HEK293 (cell line): ENCODE data around the gene CTSH.

Source experiments
- AEBP2 ChIP-seq: fragments of 450-650 bp; formaldehyde crosslinking; IDR thresholded peaks from 2 replicates; pipeline ENCODE4 v1.5.1; 2016; ENCODE audit warnings: missing biosample characterization, missing genetic modification characterization, borderline replicate concordance
- BCL11B ChIP-seq: fragments of 450-650 bp; formaldehyde crosslinking; IDR thresholded peaks from 2 replicates; pipeline ENCODE4 v1.5.1; 2016; ENCODE audit warnings: low read depth, missing biosample characterization, missing genetic modification characterization
- BCL6B ChIP-seq: fragments of 450-650 bp; formaldehyde crosslinking; IDR thresholded peaks from 2 replicates; pipeline ENCODE4 v1.5.1; 2017; ENCODE audit warnings: missing biosample characterization, missing genetic modification characterization
- GFI1B ChIP-seq: fragments of 450-650 bp; formaldehyde crosslinking; IDR thresholded peaks from 2 replicates; pipeline ENCODE4 v1.5.1; 2016; ENCODE audit warnings: missing biosample characterization, missing genetic modification characterization
- KLF7 ChIP-seq: fragments of 450-650 bp; formaldehyde crosslinking; IDR thresholded peaks from 2 replicates; pipeline ENCODE4 v1.5.1; 2016; ENCODE audit warnings: missing biosample characterization, missing genetic modification characterization, borderline replicate concordance
- KLF8 ChIP-seq: fragments of 450-650 bp; formaldehyde crosslinking; IDR thresholded peaks from 2 replicates; pipeline ENCODE4 v1.5.1; 2016; ENCODE audit warnings: missing biosample characterization, missing genetic modification characterization
- PRDM4 ChIP-seq: fragments of 450-650 bp; formaldehyde crosslinking; IDR thresholded peaks from 2 replicates; pipeline ENCODE4 v1.5.1; 2017; ENCODE audit warnings: missing biosample characterization, missing genetic modification characterization
- SP2 ChIP-seq: fragments of 450-650 bp; formaldehyde crosslinking; IDR thresholded peaks from 2 replicates; pipeline ENCODE4 v1.5.1; 2016; ENCODE audit warnings: missing biosample characterization, missing genetic modification characterization
- YY2 ChIP-seq: fragments of 450-650 bp; formaldehyde crosslinking; IDR thresholded peaks from 2 replicates; pipeline ENCODE4 v1.5.1; 2016; ENCODE audit warnings: missing biosample characterization, missing genetic modification characterization
- ZFP69B ChIP-seq: fragments of 450-650 bp; formaldehyde crosslinking; IDR thresholded peaks from 2 replicates; pipeline ENCODE4 v1.5.1; 2016; ENCODE audit warnings: missing biosample characterization, missing genetic modification characterization
- ZNF112 ChIP-seq: fragments of 450-650 bp; formaldehyde crosslinking; IDR thresholded peaks from 2 replicates; pipeline ENCODE4 v1.5.0; 2017; ENCODE audit warnings: missing biosample characterization, missing genetic modification characterization
- ZNF138 ChIP-seq: fragments of 450-650 bp; formaldehyde crosslinking; IDR thresholded peaks from 2 replicates; pipeline ENCODE4 v1.5.1; 2016; ENCODE audit warnings: missing biosample characterization, missing genetic modification characterization, borderline replicate concordance
- ZNF146 ChIP-seq: fragments of 450-650 bp; formaldehyde crosslinking; IDR thresholded peaks from 2 replicates; pipeline ENCODE4 v1.5.1; 2016; ENCODE audit warnings: missing biosample characterization, missing genetic modification characterization
- ZNF174 ChIP-seq: fragments of 450-650 bp; formaldehyde crosslinking; IDR thresholded peaks from 2 replicates; pipeline ENCODE4 v1.5.0; 2017; ENCODE audit warnings: missing biosample characterization, mild to moderate bottlenecking, missing genetic modification characterization
- ZNF184 ChIP-seq: fragments of 450-650 bp; IDR thresholded peaks from 2 replicates; pipeline ENCODE4 v1.5.1; 2018; ENCODE audit warnings: missing biosample characterization, mild to moderate bottlenecking, missing genetic modification characterization
- ZNF2 ChIP-seq: fragments of 450-650 bp; formaldehyde crosslinking; IDR thresholded peaks from 2 replicates; pipeline ENCODE4 v1.5.1; 2016; ENCODE audit warnings: missing biosample characterization, missing genetic modification characterization
- ZNF214 ChIP-seq: fragments of 450-650 bp; formaldehyde crosslinking; IDR thresholded peaks from 2 replicates; pipeline ENCODE4 v1.5.1; 2017; ENCODE audit warnings: missing biosample characterization, mild to moderate bottlenecking, missing genetic modification characterization, borderline replicate concordance
- ZNF302 ChIP-seq: fragments of 450-650 bp; formaldehyde crosslinking; IDR thresholded peaks from 2 replicates; pipeline ENCODE4 v1.5.1; 2016; ENCODE audit warnings: missing biosample characterization, missing genetic modification characterization, low read depth
- ZNF324 ChIP-seq: fragments of 450-650 bp; formaldehyde crosslinking; IDR thresholded peaks from 2 replicates; pipeline ENCODE4 v1.5.1; 2016; ENCODE audit warnings: missing biosample characterization, missing genetic modification characterization
- ZNF350 ChIP-seq: fragments of 450-650 bp; formaldehyde crosslinking; IDR thresholded peaks from 2 replicates; pipeline ENCODE4 v1.5.0; 2017; ENCODE audit warnings: missing biosample characterization, mild to moderate bottlenecking, missing genetic modification characterization
- ZNF354C ChIP-seq: fragments of 450-650 bp; formaldehyde crosslinking; IDR thresholded peaks from 2 replicates; pipeline ENCODE4 v1.5.1; 2016; ENCODE audit warnings: missing biosample characterization, missing genetic modification characterization, low read depth, borderline replicate concordance
- ZNF37A ChIP-seq: fragments of 450-650 bp; IDR thresholded peaks from 2 replicates; pipeline ENCODE4 v1.5.1; 2018; ENCODE audit warnings: missing biosample characterization, missing genetic modification characterization
- ZNF404 ChIP-seq: fragments of 450-650 bp; formaldehyde crosslinking; IDR thresholded peaks from 2 replicates; pipeline ENCODE4 v1.5.1; 2017; ENCODE audit warnings: missing biosample characterization, missing genetic modification characterization
- ZNF416 ChIP-seq: fragments of 450-650 bp; formaldehyde crosslinking; IDR thresholded peaks from 2 replicates; pipeline ENCODE4 v1.5.1; 2016; ENCODE audit warnings: missing biosample characterization, missing genetic modification characterization
- ZNF488 ChIP-seq: fragments of 450-650 bp; formaldehyde crosslinking; IDR thresholded peaks from 2 replicates; pipeline ENCODE4 v1.5.1; 2016; ENCODE audit warnings: missing biosample characterization, missing genetic modification characterization
- ZNF501 ChIP-seq: fragments of 450-650 bp; formaldehyde crosslinking; IDR thresholded peaks from 2 replicates; pipeline ENCODE4 v1.5.1; 2016; ENCODE audit warnings: missing biosample characterization, missing genetic modification characterization
- ZNF558 ChIP-seq: fragments of 450-650 bp; formaldehyde crosslinking; IDR thresholded peaks from 2 replicates; pipeline ENCODE4 v1.5.1; 2016; ENCODE audit warnings: missing biosample characterization, missing genetic modification characterization
- ZNF596 ChIP-seq: fragments of 450-650 bp; IDR thresholded peaks from 2 replicates; pipeline ENCODE4 v1.5.0; 2018; ENCODE audit warnings: missing biosample characterization, mild to moderate bottlenecking, missing genetic modification characterization, moderate library complexity
- ZNF623 ChIP-seq: fragments of 450-650 bp; formaldehyde crosslinking; IDR thresholded peaks from 2 replicates; pipeline ENCODE4 v1.5.1; 2016; ENCODE audit warnings: missing biosample characterization, missing genetic modification characterization
- ZNF654 ChIP-seq: fragments of 450-650 bp; formaldehyde crosslinking; IDR thresholded peaks from 2 replicates; pipeline ENCODE4 v1.5.1; 2016; ENCODE audit warnings: low read depth, missing biosample characterization, missing genetic modification characterization
- ZNF704 ChIP-seq: fragments of 450-650 bp; formaldehyde crosslinking; IDR thresholded peaks from 2 replicates; pipeline ENCODE4 v1.5.1; 2016; ENCODE audit warnings: missing biosample characterization, missing genetic modification characterization
- ZNF785 ChIP-seq: fragments of 450-650 bp; formaldehyde crosslinking; IDR thresholded peaks from 2 replicates; pipeline ENCODE4 v1.5.1; 2016; ENCODE audit warnings: missing biosample characterization, missing genetic modification characterization
- ZNF792 ChIP-seq: fragments of 450-650 bp; formaldehyde crosslinking; IDR thresholded peaks from 2 replicates; pipeline ENCODE4 v1.5.1; 2016; ENCODE audit warnings: missing biosample characterization, missing genetic modification characterization
- ZSCAN30 ChIP-seq: fragments of 450-650 bp; IDR thresholded peaks from 2 replicates; pipeline ENCODE4 v1.5.1; 2018; ENCODE audit warnings: missing biosample characterization, mild to moderate bottlenecking, missing genetic modification characterization, moderate library complexity

Gene CTSH

GRCh38 chr15:78872972-78873792 is 71.7 kb downstream of the CTSH start (continued):
- no peak for TF ChIP-seq ZNF138 (tag by site-specific recombination)
- TF ChIP-seq ZNF488 (tag by site-specific recombination) = no peak
- TF ChIP-seq ZNF184 = no peak
- peak; percentile 20; the same call in 1 of the 2 replicates for TF ChIP-seq GFI1B
- no peak for TF ChIP-seq ZNF354C (tag by site-specific recombination)
- no peak for TF ChIP-seq ZNF302 (tag by site-specific recombination)
- TF ChIP-seq ZNF146 = no peak
- no peak for TF ChIP-seq ZNF704 (tag by site-specific recombination)
- TF ChIP-seq ZNF623 (tag by site-specific recombination) = no peak
- TF ChIP-seq PRDM4 (tag by site-specific recombination) = 0 out of 2 replicates have a peak, but pooled peaks have one; percentile 14
- no peak for TF ChIP-seq ZNF654 (tag by site-specific recombination)
- no peak for TF ChIP-seq ZNF174 (tag by site-specific recombination)
- TF ChIP-seq ZNF112 = no peak
- TF ChIP-seq AEBP2 = no peak
- TF ChIP-seq ZNF792 (tag by site-specific recombination) = no peak
- peak; percentile 3; the same call in 1 of the 2 replicates for TF ChIP-seq ZNF596 (tag by site-specific recombination)
- peak; percentile 88 for TF ChIP-seq KLF8
- TF ChIP-seq ZNF416 (tag by site-specific recombination) = no peak
- no peak for TF ChIP-seq ZNF558 (tag by site-specific recombination)
- TF ChIP-seq YY2 (tag by site-specific recombination) = peak; percentile 98
- no peak for TF ChIP-seq ZNF214 (tag by site-specific recombination)
- TF ChIP-seq SP2 (tag by site-specific recombination) = peak; percentile 82
- no peak for TF ChIP-seq ZNF404
- peak; percentile 74 for TF ChIP-seq ZNF2 (tag by site-specific recombination)
- no peak for TF ChIP-seq ZNF350 (tag by site-specific recombination)
- TF ChIP-seq KLF7 (tag by site-specific recombination) = 0 out of 2 replicates have a peak, but pooled peaks have one; percentile 23
- peak; percentile 58; the same call in 1 of the 2 replicates for TF ChIP-seq ZNF501 (tag by site-specific recombination)
- TF ChIP-seq ZNF324 = peak; percentile 85; the same call in 1 of the 2 replicates
- TF ChIP-seq BCL6B (tag by site-specific recombination) = no peak
- TF ChIP-seq ZNF785 = 0 out of 2 replicates have a peak, but pooled peaks have one; percentile 28
- peak; percentile 41; the same call in 1 of the 2 replicates for TF ChIP-seq BCL11B
- peak; percentile 71 for TF ChIP-seq ZFP69B (tag by site-specific recombination)
- no peak for TF ChIP-seq ZNF37A
- TF ChIP-seq ZSCAN30 = peak; percentile 90; the same call in 1 of the 2 replicates
